ENCODE data around the gene ZNF621. TPM values are rescaled to one million over a fixed set of nuclear protein-coding genes. Genes with fewer than 3 reads are reported as not detected.
A peak's percentile ranks its signal among the peaks of the same experiment; 100 is the strongest.

ZNF621 gene
- total and polyA plus RNA-seq, 9 of the 15 experiments (the other 6 are each of a cell fraction or from before 2014, with no cell fraction given): 4.7 to 28.9 (median 20.6) TPM

GRCh38 chr3:40476478-40477470 is 48.0 kb upstream of the ZNF621 start, which contains the start of gene ZNF619 (continued):
- TF ChIP-seq, protein P1, sequence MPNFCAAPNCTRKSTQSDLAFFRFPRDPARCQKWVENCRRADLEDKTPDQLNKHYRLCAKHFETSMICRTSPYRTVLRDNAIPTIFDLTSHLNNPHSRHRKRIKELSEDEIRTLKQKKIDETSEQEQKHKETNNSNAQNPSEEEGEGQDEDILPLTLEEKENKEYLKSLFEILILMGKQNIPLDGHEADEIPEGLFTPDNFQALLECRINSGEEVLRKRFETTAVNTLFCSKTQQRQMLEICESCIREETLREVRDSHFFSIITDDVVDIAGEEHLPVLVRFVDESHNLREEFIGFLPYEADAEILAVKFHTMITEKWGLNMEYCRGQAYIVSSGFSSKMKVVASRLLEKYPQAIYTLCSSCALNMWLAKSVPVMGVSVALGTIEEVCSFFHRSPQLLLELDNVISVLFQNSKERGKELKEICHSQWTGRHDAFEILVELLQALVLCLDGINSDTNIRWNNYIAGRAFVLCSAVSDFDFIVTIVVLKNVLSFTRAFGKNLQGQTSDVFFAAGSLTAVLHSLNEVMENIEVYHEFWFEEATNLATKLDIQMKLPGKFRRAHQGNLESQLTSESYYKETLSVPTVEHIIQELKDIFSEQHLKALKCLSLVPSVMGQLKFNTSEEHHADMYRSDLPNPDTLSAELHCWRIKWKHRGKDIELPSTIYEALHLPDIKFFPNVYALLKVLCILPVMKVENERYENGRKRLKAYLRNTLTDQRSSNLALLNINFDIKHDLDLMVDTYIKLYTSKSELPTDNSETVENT (CRISPR knock-in tag; IDR thresholded peaks at IDR 0.05): peak; percentile 98
- TF ChIP-seq ZNF124 (CRISPR knock-in tag; IDR thresholded peaks at IDR 0.05) (no peak), POLR2G (IDR thresholded peaks at IDR 0.05; ENCODE audit: low read depth, low read length) (peak; percentile 92), GTF2E2 (tag; IDR thresholded peaks at IDR 0.05) (peak; percentile 99), FOXK2 (conservative IDR thresholded peaks at IDR 0.05 in 1 of 2, IDR thresholded peaks at IDR 0.05 in 1 of 2; ENCODE audit: low read depth in 2 of 2) (peak; percentile 51 to 58; a peak in 1 of 4 replicates), RB1 (IDR thresholded peaks at IDR 0.05; ENCODE audit: low read depth) (peak; percentile 80), NFRKB (IDR thresholded peaks at IDR 0.05; ENCODE audit: low read depth) (peak; percentile 76), ZNF695 (CRISPR knock-in tag; IDR thresholded peaks at IDR 0.05) (no peak), ARID1B (IDR thresholded peaks at IDR 0.05) (0 out of 2 replicates have a peak, but pooled peaks have one; percentile 33), TCFL5 (CRISPR knock-in tag; conservative IDR thresholded peaks at IDR 0.05) (no peak), BRF1 (IDR thresholded peaks at IDR 0.05; ENCODE audit: borderline replicate concordance, extremely low read depth, insufficient read length) (no peak)
- TF ChIP-seq, protein P2, sequence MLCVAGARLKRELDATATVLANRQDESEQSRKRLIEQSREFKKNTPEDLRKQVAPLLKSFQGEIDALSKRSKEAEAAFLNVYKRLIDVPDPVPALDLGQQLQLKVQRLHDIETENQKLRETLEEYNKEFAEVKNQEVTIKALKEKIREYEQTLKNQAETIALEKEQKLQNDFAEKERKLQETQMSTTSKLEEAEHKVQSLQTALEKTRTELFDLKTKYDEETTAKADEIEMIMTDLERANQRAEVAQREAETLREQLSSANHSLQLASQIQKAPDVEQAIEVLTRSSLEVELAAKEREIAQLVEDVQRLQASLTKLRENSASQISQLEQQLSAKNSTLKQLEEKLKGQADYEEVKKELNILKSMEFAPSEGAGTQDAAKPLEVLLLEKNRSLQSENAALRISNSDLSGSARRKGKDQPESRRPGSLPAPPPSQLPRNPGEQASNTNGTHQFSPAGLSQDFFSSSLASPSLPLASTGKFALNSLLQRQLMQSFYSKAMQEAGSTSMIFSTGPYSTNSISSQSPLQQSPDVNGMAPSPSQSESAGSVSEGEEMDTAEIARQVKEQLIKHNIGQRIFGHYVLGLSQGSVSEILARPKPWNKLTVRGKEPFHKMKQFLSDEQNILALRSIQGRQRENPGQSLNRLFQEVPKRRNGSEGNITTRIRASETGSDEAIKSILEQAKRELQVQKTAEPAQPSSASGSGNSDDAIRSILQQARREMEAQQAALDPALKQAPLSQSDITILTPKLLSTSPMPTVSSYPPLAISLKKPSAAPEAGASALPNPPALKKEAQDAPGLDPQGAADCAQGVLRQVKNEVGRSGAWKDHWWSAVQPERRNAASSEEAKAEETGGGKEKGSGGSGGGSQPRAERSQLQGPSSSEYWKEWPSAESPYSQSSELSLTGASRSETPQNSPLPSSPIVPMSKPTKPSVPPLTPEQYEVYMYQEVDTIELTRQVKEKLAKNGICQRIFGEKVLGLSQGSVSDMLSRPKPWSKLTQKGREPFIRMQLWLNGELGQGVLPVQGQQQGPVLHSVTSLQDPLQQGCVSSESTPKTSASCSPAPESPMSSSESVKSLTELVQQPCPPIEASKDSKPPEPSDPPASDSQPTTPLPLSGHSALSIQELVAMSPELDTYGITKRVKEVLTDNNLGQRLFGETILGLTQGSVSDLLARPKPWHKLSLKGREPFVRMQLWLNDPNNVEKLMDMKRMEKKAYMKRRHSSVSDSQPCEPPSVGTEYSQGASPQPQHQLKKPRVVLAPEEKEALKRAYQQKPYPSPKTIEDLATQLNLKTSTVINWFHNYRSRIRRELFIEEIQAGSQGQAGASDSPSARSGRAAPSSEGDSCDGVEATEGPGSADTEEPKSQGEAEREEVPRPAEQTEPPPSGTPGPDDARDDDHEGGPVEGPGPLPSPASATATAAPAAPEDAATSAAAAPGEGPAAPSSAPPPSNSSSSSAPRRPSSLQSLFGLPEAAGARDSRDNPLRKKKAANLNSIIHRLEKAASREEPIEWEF (CRISPR knock-in tag; IDR thresholded peaks at IDR 0.05): no peak
- TF ChIP-seq, protein P3, sequence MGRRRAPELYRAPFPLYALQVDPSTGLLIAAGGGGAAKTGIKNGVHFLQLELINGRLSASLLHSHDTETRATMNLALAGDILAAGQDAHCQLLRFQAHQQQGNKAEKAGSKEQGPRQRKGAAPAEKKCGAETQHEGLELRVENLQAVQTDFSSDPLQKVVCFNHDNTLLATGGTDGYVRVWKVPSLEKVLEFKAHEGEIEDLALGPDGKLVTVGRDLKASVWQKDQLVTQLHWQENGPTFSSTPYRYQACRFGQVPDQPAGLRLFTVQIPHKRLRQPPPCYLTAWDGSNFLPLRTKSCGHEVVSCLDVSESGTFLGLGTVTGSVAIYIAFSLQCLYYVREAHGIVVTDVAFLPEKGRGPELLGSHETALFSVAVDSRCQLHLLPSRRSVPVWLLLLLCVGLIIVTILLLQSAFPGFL (CRISPR knock-in tag; IDR thresholded peaks at IDR 0.05): no peak
- TF ChIP-seq, protein P4, sequence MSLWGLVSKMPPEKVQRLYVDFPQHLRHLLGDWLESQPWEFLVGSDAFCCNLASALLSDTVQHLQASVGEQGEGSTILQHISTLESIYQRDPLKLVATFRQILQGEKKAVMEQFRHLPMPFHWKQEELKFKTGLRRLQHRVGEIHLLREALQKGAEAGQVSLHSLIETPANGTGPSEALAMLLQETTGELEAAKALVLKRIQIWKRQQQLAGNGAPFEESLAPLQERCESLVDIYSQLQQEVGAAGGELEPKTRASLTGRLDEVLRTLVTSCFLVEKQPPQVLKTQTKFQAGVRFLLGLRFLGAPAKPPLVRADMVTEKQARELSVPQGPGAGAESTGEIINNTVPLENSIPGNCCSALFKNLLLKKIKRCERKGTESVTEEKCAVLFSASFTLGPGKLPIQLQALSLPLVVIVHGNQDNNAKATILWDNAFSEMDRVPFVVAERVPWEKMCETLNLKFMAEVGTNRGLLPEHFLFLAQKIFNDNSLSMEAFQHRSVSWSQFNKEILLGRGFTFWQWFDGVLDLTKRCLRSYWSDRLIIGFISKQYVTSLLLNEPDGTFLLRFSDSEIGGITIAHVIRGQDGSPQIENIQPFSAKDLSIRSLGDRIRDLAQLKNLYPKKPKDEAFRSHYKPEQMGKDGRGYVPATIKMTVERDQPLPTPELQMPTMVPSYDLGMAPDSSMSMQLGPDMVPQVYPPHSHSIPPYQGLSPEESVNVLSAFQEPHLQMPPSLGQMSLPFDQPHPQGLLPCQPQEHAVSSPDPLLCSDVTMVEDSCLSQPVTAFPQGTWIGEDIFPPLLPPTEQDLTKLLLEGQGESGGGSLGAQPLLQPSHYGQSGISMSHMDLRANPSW (CRISPR knock-in tag; IDR thresholded peaks at IDR 0.05): no peak
